KMS-11 (cell line): ENCODE results near the gene ACTR3C.

ENCODE experiments used
- H2AFZ ChIP-seq: fragments of 200-600 bp; sonication (generic); 2 replicates; pipeline ENCODE4 v1.6.1; 2016; ENCODE audit warnings: antibody characterized with exemption, mixed run types, low read depth
- H3K27ac ChIP-seq: fragments of 200-600 bp; sonication (generic); 2 replicates; pipeline ENCODE4 v1.6.1; 2016; ENCODE audit warnings: mild to moderate bottlenecking, mixed run types
- H3K27me3 ChIP-seq: fragments of 200-600 bp; sonication (generic); 2 replicates; pipeline ENCODE4 v1.6.1; 2017; ENCODE audit warnings: mild to moderate bottlenecking, low read depth, mixed run types, moderate library complexity; ENCODE audit not compliant: insufficient read depth
- H3K36me3 ChIP-seq: fragments of 200-600 bp; sonication (generic); 2 replicates; pipeline ENCODE4 v1.6.1; 2017; ENCODE audit warnings: mild to moderate bottlenecking, mixed run types; ENCODE audit not compliant: insufficient read depth
- H3K4me1 ChIP-seq: fragments of 200-600 bp; sonication (generic); 2 replicates; pipeline ENCODE4 v1.6.1; 2016; ENCODE audit warnings: mild to moderate bottlenecking, low read depth, mixed run types; ENCODE audit not compliant: poor library complexity, severe bottlenecking
- H3K4me2 ChIP-seq: fragments of 200-600 bp; sonication (generic); 2 replicates; pipeline ENCODE4 v1.7.0; 2016; ENCODE audit warnings: mild to moderate bottlenecking, mixed run types
- H3K4me3 ChIP-seq: fragments of 200-600 bp; sonication (generic); IDR thresholded peaks from 2 replicates; pipeline ENCODE4 v1.6.1; 2017; ENCODE audit warnings: low read depth, low read length, mixed read lengths; ENCODE audit not compliant: insufficient read depth
- H3K79me2 ChIP-seq: fragments of 200-600 bp; sonication (generic); 2 replicates; pipeline ENCODE4 v1.6.1; 2016; ENCODE audit warnings: low read depth, mixed run types; ENCODE audit not compliant: insufficient read depth
- H3K9ac ChIP-seq: fragments of 200-600 bp; sonication (generic); 2 replicates; pipeline ENCODE4 v1.6.1; 2016; ENCODE audit warnings: mild to moderate bottlenecking, mixed run types
- H4K20me1 ChIP-seq: fragments of 200-600 bp; sonication (generic); 2 replicates; pipeline ENCODE4 v1.6.1; 2016; ENCODE audit warnings: mild to moderate bottlenecking, mixed run types; ENCODE audit not compliant: insufficient read depth
- TF ChIP-seq, protein P1 (sequence below): fragments of 200-600 bp; sonication (generic); conservative IDR thresholded peaks from 2 replicates; pipeline ENCODE4 v1.6.1; 2017; ENCODE audit warnings: low read depth, mild to moderate bottlenecking, antibody characterized with exemption, low read length, moderate library complexity, mixed read lengths

The ACTR3C gene

DNA sequence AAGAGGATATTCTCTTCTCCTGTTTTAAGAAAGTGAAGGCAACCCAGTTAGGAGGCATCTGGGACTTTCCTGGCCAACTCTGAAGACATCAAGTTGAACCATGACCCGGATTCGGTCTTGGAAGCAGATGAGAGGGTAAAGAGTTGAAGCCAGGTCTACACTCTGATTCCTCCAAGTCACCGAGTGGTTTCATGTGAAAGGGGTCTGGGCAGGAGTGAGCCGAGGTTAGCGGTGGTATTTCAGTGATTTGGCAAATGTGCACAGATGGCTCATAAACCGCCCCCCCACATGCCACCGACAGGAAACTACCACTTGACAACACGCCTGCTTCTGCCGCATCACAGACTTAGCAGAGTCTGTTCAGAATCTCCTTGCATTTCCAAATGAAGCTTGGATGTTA is 33.9 kb upstream of the ACTR3C start:
- TF ChIP-seq, protein P1, sequence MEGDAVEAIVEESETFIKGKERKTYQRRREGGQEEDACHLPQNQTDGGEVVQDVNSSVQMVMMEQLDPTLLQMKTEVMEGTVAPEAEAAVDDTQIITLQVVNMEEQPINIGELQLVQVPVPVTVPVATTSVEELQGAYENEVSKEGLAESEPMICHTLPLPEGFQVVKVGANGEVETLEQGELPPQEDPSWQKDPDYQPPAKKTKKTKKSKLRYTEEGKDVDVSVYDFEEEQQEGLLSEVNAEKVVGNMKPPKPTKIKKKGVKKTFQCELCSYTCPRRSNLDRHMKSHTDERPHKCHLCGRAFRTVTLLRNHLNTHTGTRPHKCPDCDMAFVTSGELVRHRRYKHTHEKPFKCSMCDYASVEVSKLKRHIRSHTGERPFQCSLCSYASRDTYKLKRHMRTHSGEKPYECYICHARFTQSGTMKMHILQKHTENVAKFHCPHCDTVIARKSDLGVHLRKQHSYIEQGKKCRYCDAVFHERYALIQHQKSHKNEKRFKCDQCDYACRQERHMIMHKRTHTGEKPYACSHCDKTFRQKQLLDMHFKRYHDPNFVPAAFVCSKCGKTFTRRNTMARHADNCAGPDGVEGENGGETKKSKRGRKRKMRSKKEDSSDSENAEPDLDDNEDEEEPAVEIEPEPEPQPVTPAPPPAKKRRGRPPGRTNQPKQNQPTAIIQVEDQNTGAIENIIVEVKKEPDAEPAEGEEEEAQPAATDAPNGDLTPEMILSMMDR, result no peak
- H3K4me2 ChIP-seq, result peak overlapping the region; percentile 40
- H3K27ac ChIP-seq, result peak overlapping the region; percentile 68
- H3K9ac ChIP-seq, result peak overlapping the region; percentile 22; the same call in 1 of the 2 replicates
- peak overlapping the region; percentile 24; the same call in 1 of the 2 replicates for H2AFZ ChIP-seq
- H3K4me1 ChIP-seq, result peaks cover 58% of the 10 kb centered on the region
- no peaks in the 10 kb centered on the region for H3K36me3 ChIP-seq
- no peaks in the 10 kb centered on the region for H3K27me3 ChIP-seq
- no peaks in the 10 kb centered on the region for H4K20me1 ChIP-seq
- no peaks in the 10 kb centered on the region for H3K79me2 ChIP-seq
- H3K4me3 ChIP-seq, result no peak overlapping the region

DNA sequence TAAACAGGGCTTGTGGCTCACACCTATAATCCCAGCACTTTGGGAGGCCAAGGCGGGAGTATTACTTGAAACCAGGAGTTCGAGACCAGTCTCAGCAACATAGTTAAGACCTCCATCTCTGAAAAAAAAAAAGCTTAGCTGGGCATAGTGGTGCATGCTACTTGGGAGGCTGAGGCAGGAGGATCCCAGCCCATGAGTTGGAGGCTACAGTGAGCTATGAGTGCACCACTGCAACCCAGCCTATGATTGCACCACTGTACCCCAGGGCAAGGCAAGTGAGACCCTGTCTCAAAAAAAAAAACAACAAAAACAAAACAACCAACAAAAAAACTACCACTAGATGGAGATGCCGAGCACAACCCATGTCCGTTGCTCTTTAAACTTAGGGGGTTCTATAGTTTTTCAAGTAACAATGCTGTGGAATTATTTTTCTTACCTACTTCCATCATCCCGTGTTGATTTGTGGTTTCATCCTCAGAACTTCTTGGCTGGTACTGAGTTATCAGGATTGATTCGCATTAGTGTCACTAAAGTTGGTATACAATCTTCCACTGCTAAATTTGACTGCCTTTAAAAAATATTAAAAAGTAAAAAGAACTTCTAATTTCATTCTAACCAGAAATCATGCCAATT is 33.0 kb upstream of the ACTR3C start:
- Histone ChIP-seq H3K4me1 (peaks cover 58% of the 10 kb centered on the region), H3K27ac (peak overlapping the region; percentile 68), H3K4me2 (peak overlapping the region; percentile 40), H3K9ac (no peak overlapping the region), H3K27me3 (no peaks in the 10 kb centered on the region), H3K4me3 (no peak overlapping the region), H2AFZ (peak overlapping the region; percentile 8; the same call in 1 of the 2 replicates), H3K79me2 (no peaks in the 10 kb centered on the region), H3K36me3 (no peaks in the 10 kb centered on the region), H4K20me1 (no peaks in the 10 kb centered on the region)
- TF ChIP-seq, protein P1, result peak; percentile 93

DNA sequence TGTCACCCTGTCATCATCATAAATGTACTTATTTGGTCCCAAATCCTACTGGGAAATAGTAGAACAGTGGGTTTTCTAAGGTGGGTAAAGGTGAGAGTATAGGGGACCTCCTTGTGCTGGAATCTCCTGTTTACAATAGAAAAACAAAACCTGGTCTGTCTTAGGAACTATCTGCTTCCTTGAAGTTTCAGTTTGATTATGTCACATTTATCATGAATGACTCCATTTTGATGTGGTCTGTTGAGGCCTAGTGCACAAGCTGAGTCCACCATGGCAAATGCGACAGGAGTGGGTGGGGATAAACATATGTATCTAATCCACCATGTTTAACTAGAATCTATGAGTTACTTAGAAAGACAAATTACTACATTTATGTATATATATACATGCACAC is 32.3 kb upstream of the ACTR3C start:
- Histone ChIP-seq H2AFZ (no peak overlapping the region), H3K4me3 (no peak overlapping the region), H3K36me3 (no peaks in the 10 kb centered on the region), H3K27ac (no peak overlapping the region; the same call in 1 of the 2 replicates), H3K4me2 (no peak overlapping the region; the same call in 1 of the 2 replicates), H3K27me3 (no peaks in the 10 kb centered on the region), H4K20me1 (no peaks in the 10 kb centered on the region), H3K4me1 (peaks cover 56% of the 10 kb centered on the region), H3K9ac (no peak overlapping the region), H3K79me2 (no peaks in the 10 kb centered on the region)
- TF ChIP-seq, protein P1, result no peak

DNA sequence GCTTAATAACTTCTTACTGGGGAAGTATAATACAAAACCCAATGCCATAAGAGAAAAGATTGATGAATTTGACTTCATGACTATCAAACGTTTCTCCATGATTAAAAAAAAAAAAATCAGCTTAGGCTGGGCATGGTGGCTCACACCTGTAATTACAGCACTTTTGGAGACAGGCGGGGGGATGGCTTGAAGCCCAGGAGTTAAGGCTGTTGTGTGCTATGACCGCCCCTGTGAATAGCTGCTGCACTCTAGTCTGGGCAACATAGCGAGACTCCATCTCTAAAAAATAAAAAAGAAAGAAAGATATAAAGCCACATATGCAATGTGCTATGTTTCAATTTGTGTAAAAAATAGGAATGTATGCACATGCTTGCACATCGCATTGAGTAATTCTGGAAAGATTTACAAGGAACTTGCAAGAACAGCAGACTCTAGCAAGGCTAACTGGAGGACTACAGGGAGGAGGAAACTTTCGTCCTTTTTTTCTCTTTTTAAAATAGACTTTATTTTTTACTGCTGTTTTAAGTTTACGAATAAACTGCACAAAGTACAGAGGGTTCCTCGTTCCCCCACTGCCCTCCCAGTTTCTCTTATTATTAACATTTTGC is 28.3 kb upstream of the ACTR3C start:
- TF ChIP-seq, protein P1, result no peak
- no peaks in the 10 kb centered on the region for H4K20me1 ChIP-seq
- no peak overlapping the region for H3K27ac ChIP-seq
- no peak overlapping the region for H3K4me3 ChIP-seq
- H3K79me2 ChIP-seq, result no peaks in the 10 kb centered on the region
- no peaks in the 10 kb centered on the region for H3K27me3 ChIP-seq
- no peak overlapping the region for H3K4me2 ChIP-seq
- no peak overlapping the region for H3K9ac ChIP-seq
- peaks cover 19% of the 10 kb centered on the region for H3K4me1 ChIP-seq
- no peaks in the 10 kb centered on the region for H3K36me3 ChIP-seq
- no peak overlapping the region for H2AFZ ChIP-seq
